WTC11 (cell line): ENCODE measurements around the gene TRAF3IP1. TPM values are rescaled to one million over a fixed set of nuclear protein-coding genes. Genes with fewer than 3 reads are reported as not detected.

Source experiments
- ATAC-seq: fragments of 200-7000 bp; cut with Tn5 transposase; 2 replicates; pipeline ENCODE4 v1.10.0; 2021; ENCODE audit warnings: mild to moderate bottlenecking, moderate library complexity
- CTCF ChIA-PET: fragments of 300-600 bp; sonication (Branson Sonifier 250); formaldehyde crosslinking; loops from one replicate; lab custom pipeline; 2021; ENCODE audit warnings: antibody characterized with exemption; lab: Charles Lee
- POLR2A ChIA-PET: fragments of 350-600 bp; sonication (Branson Sonifier 250); formaldehyde crosslinking; loops from one replicate; lab custom pipeline; 2021; ENCODE audit warnings: antibody characterized with exemption; lab: Charles Lee
- DNase-seq: peaks from one replicate; pipeline ENCODE4 v3.0.0; 2021; ENCODE audit warnings: low spot score
- H3K27ac Mint-ChIP-seq: 2 replicates; pipeline ENCODE4 v1.8.0; 2021; ENCODE audit warnings: mixed read lengths
- H3K27me3 Mint-ChIP-seq: 2 replicates; pipeline ENCODE4 v1.8.0; 2021; ENCODE audit warnings: low read depth, mild to moderate bottlenecking, moderate library complexity, mixed read lengths
- H3K36me3 Mint-ChIP-seq: 2 replicates; pipeline ENCODE4 v1.8.0; 2021; ENCODE audit warnings: mixed read lengths
- H3K4me1 Mint-ChIP-seq: 2 replicates; pipeline ENCODE4 v1.8.0; 2022; ENCODE audit warnings: mixed read lengths
- H3K4me3 Mint-ChIP-seq: 2 replicates; pipeline ENCODE4 v1.8.0; 2021; ENCODE audit warnings: mild to moderate bottlenecking, moderate library complexity, mixed read lengths
- H3K9me3 Mint-ChIP-seq: 2 replicates; pipeline ENCODE4 v1.8.0; 2021; ENCODE audit warnings: mixed read lengths
- ELF4 ChIP-seq: sonication (generic); formaldehyde crosslinking; IDR thresholded peaks from 2 replicates; pipeline ENCODE4 v1.8.1; 2022; ENCODE audit warnings: low read depth, mild to moderate bottlenecking, moderate library complexity, missing genetic modification reagents
- FOXP1 ChIP-seq: sonication (generic); formaldehyde crosslinking; IDR thresholded peaks from 2 replicates; pipeline ENCODE4 v1.8.0; 2022; ENCODE audit warnings: missing genetic modification reagents, mild to moderate bottlenecking, moderate library complexity, borderline replicate concordance
- GTF2I ChIP-seq: fragments of 250-450 bp; sonication (Bioruptor Pico); conservative IDR thresholded peaks from 2 replicates; pipeline ENCODE4 v1.4.0; 2021; ENCODE audit warnings: mild to moderate bottlenecking
- JUN ChIP-seq: sonication (generic); formaldehyde crosslinking; IDR thresholded peaks from 2 replicates; pipeline ENCODE4 v1.8.0; 2023; ENCODE audit warnings: mild to moderate bottlenecking, missing genetic modification reagents
- NFE2L1 ChIP-seq: sonication (generic); formaldehyde crosslinking; IDR thresholded peaks from 2 replicates; pipeline ENCODE4 v1.8.1; 2023; ENCODE audit warnings: missing genetic modification reagents
- PREB ChIP-seq: sonication (generic); formaldehyde crosslinking; IDR thresholded peaks from 2 replicates; pipeline ENCODE4 v1.8.1; 2022; ENCODE audit warnings: mild to moderate bottlenecking, missing genetic modification reagents, moderate library complexity, borderline replicate concordance
- PRRX2 ChIP-seq: fragments of 250-450 bp; sonication (Bioruptor Pico); IDR thresholded peaks from 2 replicates; pipeline ENCODE4 v1.8.0; 2021; ENCODE audit warnings: mild to moderate bottlenecking
- STAT6 ChIP-seq: sonication (generic); formaldehyde crosslinking; conservative IDR thresholded peaks from 2 replicates; pipeline ENCODE4 v1.8.1; 2023; ENCODE audit warnings: mild to moderate bottlenecking, low read depth, missing genetic modification reagents, moderate library complexity
- TEAD1 ChIP-seq: sonication (generic); formaldehyde crosslinking; IDR thresholded peaks from 2 replicates; pipeline ENCODE4 v1.8.0; 2022; ENCODE audit warnings: mild to moderate bottlenecking, missing genetic modification reagents
- TEAD4 ChIP-seq: sonication (generic); formaldehyde crosslinking; IDR thresholded peaks from 2 replicates; pipeline ENCODE4 v1.8.0; 2022; ENCODE audit warnings: mild to moderate bottlenecking, missing genetic modification reagents
- USF2 ChIP-seq: sonication (generic); formaldehyde crosslinking; IDR thresholded peaks from 2 replicates; pipeline ENCODE4 v1.8.1; 2023; ENCODE audit warnings: mild to moderate bottlenecking, missing genetic modification reagents, moderate library complexity
- ZNF121 ChIP-seq: sonication (generic); formaldehyde crosslinking; IDR thresholded peaks from 2 replicates; pipeline ENCODE4 v1.8.0; 2023; ENCODE audit warnings: missing genetic modification reagents
- ZNF219 ChIP-seq: sonication (generic); formaldehyde crosslinking; IDR thresholded peaks from 2 replicates; pipeline ENCODE4 v1.8.0; 2023; ENCODE audit warnings: missing genetic modification reagents, mild to moderate bottlenecking, borderline replicate concordance
- ZNF423 ChIP-seq: fragments of 250-450 bp; sonication (Bioruptor Pico); IDR thresholded peaks from 2 replicates; pipeline ENCODE4 v2.1.2; 2022; ENCODE audit warnings: mild to moderate bottlenecking, moderate library complexity
- ZNF671 ChIP-seq: fragments of 250-450 bp; sonication (Bioruptor Pico); IDR thresholded peaks from 2 replicates; pipeline ENCODE4 v1.8.0; 2021; ENCODE audit warnings: mild to moderate bottlenecking
- total RNA-seq: library from RNA; stranded (reverse); gene quantifications from 3 replicates; pipeline ENCODE4 v1.2.3, GENCODE V29; 2021
- TF ChIP-seq, protein P1 (sequence below): sonication (generic); formaldehyde crosslinking; IDR thresholded peaks from 2 replicates; pipeline ENCODE4 v1.8.1; 2023; ENCODE audit warnings: mild to moderate bottlenecking, missing genetic modification reagents
- TF ChIP-seq, protein P2 (sequence below): sonication (generic); formaldehyde crosslinking; IDR thresholded peaks from 2 replicates; pipeline ENCODE4 v1.8.0; 2023; ENCODE audit warnings: missing genetic modification reagents, mild to moderate bottlenecking, borderline replicate concordance
- TF ChIP-seq, protein P3 (sequence below): fragments of 250-450 bp; sonication (Bioruptor Pico); IDR thresholded peaks from 2 replicates; pipeline ENCODE4 v1.9.0; 2021; ENCODE audit warnings: mild to moderate bottlenecking
- TF ChIP-seq, protein P4 (sequence below): fragments of 250-450 bp; sonication (Bioruptor Pico); IDR thresholded peaks from 2 replicates; pipeline ENCODE4 v2.1.2; 2022; ENCODE audit warnings: mild to moderate bottlenecking, moderate library complexity

The TRAF3IP1 gene
- total RNA-seq, 1 experiment from 2014 or later = 18.7 TPM

GRCh38 chr2:238380785-238381184 is 60.5 kb downstream of the TRAF3IP1 start:
- ATAC-seq (no peak), DNase-seq (no peak)
- peaks cover 8% of the 10 kb centered on the region for H3K9me3 Mint-ChIP-seq
- peaks cover 19% of the 10 kb centered on the region for H3K4me1 Mint-ChIP-seq
- ChIA-PET CTCF (interaction anchor here (1.1 to 2.5 kb wide), 2 partner anchors 10 to 13 kb away, joined by 4 to 11 read pairs; no protein-coding TSS in a partner anchor), POLR2A (no interaction called here)
- no peaks in the 10 kb centered on the region for H3K27me3 Mint-ChIP-seq
- no peak overlapping the region for H3K4me3 Mint-ChIP-seq
- no peak overlapping the region for H3K27ac Mint-ChIP-seq
- TF ChIP-seq FOXP1 (CRISPR knock-in tag) = no peak
- no peak for TF ChIP-seq PREB (CRISPR knock-in tag)
- no peak for TF ChIP-seq USF2 (CRISPR knock-in tag)
- TF ChIP-seq PRRX2 = no peak
- TF ChIP-seq, protein P1, sequence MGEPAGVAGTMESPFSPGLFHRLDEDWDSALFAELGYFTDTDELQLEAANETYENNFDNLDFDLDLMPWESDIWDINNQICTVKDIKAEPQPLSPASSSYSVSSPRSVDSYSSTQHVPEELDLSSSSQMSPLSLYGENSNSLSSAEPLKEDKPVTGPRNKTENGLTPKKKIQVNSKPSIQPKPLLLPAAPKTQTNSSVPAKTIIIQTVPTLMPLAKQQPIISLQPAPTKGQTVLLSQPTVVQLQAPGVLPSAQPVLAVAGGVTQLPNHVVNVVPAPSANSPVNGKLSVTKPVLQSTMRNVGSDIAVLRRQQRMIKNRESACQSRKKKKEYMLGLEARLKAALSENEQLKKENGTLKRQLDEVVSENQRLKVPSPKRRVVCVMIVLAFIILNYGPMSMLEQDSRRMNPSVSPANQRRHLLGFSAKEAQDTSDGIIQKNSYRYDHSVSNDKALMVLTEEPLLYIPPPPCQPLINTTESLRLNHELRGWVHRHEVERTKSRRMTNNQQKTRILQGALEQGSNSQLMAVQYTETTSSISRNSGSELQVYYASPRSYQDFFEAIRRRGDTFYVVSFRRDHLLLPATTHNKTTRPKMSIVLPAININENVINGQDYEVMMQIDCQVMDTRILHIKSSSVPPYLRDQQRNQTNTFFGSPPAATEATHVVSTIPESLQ (CRISPR knock-in tag) = no peak
- TF ChIP-seq, protein P2, sequence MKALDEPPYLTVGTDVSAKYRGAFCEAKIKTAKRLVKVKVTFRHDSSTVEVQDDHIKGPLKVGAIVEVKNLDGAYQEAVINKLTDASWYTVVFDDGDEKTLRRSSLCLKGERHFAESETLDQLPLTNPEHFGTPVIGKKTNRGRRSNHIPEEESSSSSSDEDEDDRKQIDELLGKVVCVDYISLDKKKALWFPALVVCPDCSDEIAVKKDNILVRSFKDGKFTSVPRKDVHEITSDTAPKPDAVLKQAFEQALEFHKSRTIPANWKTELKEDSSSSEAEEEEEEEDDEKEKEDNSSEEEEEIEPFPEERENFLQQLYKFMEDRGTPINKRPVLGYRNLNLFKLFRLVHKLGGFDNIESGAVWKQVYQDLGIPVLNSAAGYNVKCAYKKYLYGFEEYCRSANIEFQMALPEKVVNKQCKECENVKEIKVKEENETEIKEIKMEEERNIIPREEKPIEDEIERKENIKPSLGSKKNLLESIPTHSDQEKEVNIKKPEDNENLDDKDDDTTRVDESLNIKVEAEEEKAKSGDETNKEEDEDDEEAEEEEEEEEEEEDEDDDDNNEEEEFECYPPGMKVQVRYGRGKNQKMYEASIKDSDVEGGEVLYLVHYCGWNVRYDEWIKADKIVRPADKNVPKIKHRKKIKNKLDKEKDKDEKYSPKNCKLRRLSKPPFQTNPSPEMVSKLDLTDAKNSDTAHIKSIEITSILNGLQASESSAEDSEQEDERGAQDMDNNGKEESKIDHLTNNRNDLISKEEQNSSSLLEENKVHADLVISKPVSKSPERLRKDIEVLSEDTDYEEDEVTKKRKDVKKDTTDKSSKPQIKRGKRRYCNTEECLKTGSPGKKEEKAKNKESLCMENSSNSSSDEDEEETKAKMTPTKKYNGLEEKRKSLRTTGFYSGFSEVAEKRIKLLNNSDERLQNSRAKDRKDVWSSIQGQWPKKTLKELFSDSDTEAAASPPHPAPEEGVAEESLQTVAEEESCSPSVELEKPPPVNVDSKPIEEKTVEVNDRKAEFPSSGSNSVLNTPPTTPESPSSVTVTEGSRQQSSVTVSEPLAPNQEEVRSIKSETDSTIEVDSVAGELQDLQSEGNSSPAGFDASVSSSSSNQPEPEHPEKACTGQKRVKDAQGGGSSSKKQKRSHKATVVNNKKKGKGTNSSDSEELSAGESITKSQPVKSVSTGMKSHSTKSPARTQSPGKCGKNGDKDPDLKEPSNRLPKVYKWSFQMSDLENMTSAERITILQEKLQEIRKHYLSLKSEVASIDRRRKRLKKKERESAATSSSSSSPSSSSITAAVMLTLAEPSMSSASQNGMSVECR = no peak
- TF ChIP-seq TEAD1 (CRISPR knock-in tag) = no peak
- no peak for TF ChIP-seq ZNF671 (CRISPR knock-in tag)
- no peak for TF ChIP-seq TEAD4
- TF ChIP-seq, protein P3, sequence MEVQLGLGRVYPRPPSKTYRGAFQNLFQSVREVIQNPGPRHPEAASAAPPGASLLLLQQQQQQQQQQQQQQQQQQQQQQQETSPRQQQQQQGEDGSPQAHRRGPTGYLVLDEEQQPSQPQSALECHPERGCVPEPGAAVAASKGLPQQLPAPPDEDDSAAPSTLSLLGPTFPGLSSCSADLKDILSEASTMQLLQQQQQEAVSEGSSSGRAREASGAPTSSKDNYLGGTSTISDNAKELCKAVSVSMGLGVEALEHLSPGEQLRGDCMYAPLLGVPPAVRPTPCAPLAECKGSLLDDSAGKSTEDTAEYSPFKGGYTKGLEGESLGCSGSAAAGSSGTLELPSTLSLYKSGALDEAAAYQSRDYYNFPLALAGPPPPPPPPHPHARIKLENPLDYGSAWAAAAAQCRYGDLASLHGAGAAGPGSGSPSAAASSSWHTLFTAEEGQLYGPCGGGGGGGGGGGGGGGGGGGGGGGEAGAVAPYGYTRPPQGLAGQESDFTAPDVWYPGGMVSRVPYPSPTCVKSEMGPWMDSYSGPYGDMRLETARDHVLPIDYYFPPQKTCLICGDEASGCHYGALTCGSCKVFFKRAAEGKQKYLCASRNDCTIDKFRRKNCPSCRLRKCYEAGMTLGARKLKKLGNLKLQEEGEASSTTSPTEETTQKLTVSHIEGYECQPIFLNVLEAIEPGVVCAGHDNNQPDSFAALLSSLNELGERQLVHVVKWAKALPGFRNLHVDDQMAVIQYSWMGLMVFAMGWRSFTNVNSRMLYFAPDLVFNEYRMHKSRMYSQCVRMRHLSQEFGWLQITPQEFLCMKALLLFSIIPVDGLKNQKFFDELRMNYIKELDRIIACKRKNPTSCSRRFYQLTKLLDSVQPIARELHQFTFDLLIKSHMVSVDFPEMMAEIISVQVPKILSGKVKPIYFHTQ (CRISPR knock-in tag) = no peak
- TF ChIP-seq ELF4 (CRISPR knock-in tag) = no peak
- TF ChIP-seq ZNF423 = no peak
- peaks cover 17% of the 10 kb centered on the region for H3K36me3 Mint-ChIP-seq

GRCh38 chr2:238381341-238382115 is 61.2 kb downstream of the TRAF3IP1 start:
- Mint-ChIP-seq H3K4me3 (no peak overlapping the region), H3K4me1 (peaks cover 19% of the 10 kb centered on the region), H3K36me3 (peaks cover 17% of the 10 kb centered on the region), H3K27me3 (no peaks in the 10 kb centered on the region), H3K27ac (no peak overlapping the region), H3K9me3 (peaks cover 8% of the 10 kb centered on the region)
- DNase-seq (no peak), ATAC-seq (no peak)
- ChIA-PET POLR2A (no interaction called here), CTCF (interaction anchor here (2.5 kb wide), 1 partner anchor 14 kb away, joined by 11 read pairs; no protein-coding TSS in a partner anchor)
- TF ChIP-seq, protein P4, sequence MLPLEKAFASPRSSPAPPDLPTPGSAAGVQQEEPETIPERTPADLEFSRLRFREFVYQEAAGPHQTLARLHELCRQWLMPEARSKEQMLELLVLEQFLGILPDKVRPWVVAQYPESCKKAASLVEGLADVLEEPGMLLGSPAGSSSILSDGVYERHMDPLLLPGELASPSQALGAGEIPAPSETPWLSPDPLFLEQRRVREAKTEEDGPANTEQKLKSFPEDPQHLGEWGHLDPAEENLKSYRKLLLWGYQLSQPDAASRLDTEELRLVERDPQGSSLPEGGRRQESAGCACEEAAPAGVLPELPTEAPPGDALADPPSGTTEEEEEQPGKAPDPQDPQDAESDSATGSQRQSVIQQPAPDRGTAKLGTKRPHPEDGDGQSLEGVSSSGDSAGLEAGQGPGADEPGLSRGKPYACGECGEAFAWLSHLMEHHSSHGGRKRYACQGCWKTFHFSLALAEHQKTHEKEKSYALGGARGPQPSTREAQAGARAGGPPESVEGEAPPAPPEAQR = no peak
- TF ChIP-seq GTF2I (CRISPR knock-in tag) = no peak
- no peak for TF ChIP-seq NFE2L1 (CRISPR knock-in tag)
- no peak for TF ChIP-seq ZNF219 (CRISPR knock-in tag)
- TF ChIP-seq ZNF121 = no peak
- TF ChIP-seq JUN (CRISPR knock-in tag) = no peak
- TF ChIP-seq STAT6 = no peak
